NOMO-1 treated with dmso at 0.1 percent for 144 hours (cell line): Measurements from ENCODE around the gene CHD9.
"Not testable (repeated sequence)": the region's sequence is repeated elsewhere in the genome, so short reads cannot be mapped to it uniquely, and the experiment has no call there.

Experiments
- DNase-seq: peaks from one replicate; lab custom pipeline; 2025; ENCODE audit not compliant: unreplicated experiment; lab: John Stamatoyannopoulos, UW

CHD9 gene

GRCh38 chr16:53045341-53046220, 9.2 kb upstream of the CHD9 start:
- no peak for DNase-seq

GRCh38 chr16:53047515-53047914, 7.3 kb upstream of the CHD9 start:
- DNase-seq: not testable (repeated sequence)

- no peak for DNase-seq
These were observed 6.5 kb upstream of the CHD9 start for GRCh38 chr16:53048139-53048915.

GRCh38 chr16:53051255-53051654, 3.5 kb upstream of the CHD9 start:
- not testable (repeated sequence) for DNase-seq

- DNase-seq: peak; percentile 52
These were observed 2.0 kb upstream of the CHD9 start, which contains the start of gene CHD9NB for GRCh38 chr16:53052519-53053501. Gene CHD9NB (minus strand): TSS chr16:53052897. CDS start chr16:53044158, 8,739 bp downstream.

GRCh38 chr16:53053967-53054669, 673 bp upstream of the CHD9 start:
- DNase-seq: peak; percentile 39

GRCh38 chr16:53055541-53056391, 975 bp downstream of the CHD9 start:
- no peak for DNase-seq

GRCh38 chr16:53056392-53056881, 1.6 kb downstream of the CHD9 start:
- DNase-seq: no peak

- no peak for DNase-seq
These were observed 2.9 kb downstream of the CHD9 start for GRCh38 chr16:53057658-53058057.

GRCh38 chr16:53058441-53058840, 3.6 kb downstream of the CHD9 start:
- DNase-seq: no peak

- DNase-seq: no peak
These were observed 4.1 kb downstream of the CHD9 start for GRCh38 chr16:53058882-53059281.

GRCh38 chr16:53059672-53060071, 4.9 kb downstream of the CHD9 start:
- DNase-seq: no peak

- DNase-seq: no peak
These were observed 6.5 kb downstream of the CHD9 start for GRCh38 chr16:53061256-53061655.

- peak; percentile 8 for DNase-seq
These were observed 6.9 kb downstream of the CHD9 start for GRCh38 chr16:53061701-53062159.

GRCh38 chr16:53064081-53064578, 9.3 kb downstream of the CHD9 start:
- DNase-seq: no peak

- DNase-seq: no peak
These were observed 10.8 kb downstream of the CHD9 start for GRCh38 chr16:53065461-53066061.

- DNase-seq: no peak
These were observed 12.9 kb downstream of the CHD9 start for GRCh38 chr16:53067675-53068074.

GRCh38 chr16:53068423-53068833, 13.6 kb downstream of the CHD9 start:
- DNase-seq: no peak
